Ovary (tissue), 3 donors: ENCODE data around the gene CHST12.

Source experiments
- EP300 ChIP-seq: sonication (generic); formaldehyde crosslinking; IDR thresholded peaks from one replicate; pipeline ENCODE4 v1.6.1; 2017; ENCODE audit warnings: antibody characterized with exemption
- POLR2A ChIP-seq: fragments of 450-650 bp; IDR thresholded peaks from one replicate; pipeline ENCODE4 v1.6.1; 2017; ENCODE audit warnings: antibody characterized with exemption, mild to moderate bottlenecking, moderate library complexity
- TF ChIP-seq, protein P1 (sequence below), 3 donors: fragments of 450-650 bp in 2 of 3; fragments of 200-600 bp in 1 of 3; IDR thresholded peaks; one replicate each; pipeline versions ENCODE4 v1.5.1 to v1.8.0; 2016 to 2022; ENCODE audit warnings: antibody characterized with exemption in 3 of 3, mild to moderate bottlenecking in 1 of 3
- donor health status: DM: no; HTN: no; CAD: no.

DNA sequence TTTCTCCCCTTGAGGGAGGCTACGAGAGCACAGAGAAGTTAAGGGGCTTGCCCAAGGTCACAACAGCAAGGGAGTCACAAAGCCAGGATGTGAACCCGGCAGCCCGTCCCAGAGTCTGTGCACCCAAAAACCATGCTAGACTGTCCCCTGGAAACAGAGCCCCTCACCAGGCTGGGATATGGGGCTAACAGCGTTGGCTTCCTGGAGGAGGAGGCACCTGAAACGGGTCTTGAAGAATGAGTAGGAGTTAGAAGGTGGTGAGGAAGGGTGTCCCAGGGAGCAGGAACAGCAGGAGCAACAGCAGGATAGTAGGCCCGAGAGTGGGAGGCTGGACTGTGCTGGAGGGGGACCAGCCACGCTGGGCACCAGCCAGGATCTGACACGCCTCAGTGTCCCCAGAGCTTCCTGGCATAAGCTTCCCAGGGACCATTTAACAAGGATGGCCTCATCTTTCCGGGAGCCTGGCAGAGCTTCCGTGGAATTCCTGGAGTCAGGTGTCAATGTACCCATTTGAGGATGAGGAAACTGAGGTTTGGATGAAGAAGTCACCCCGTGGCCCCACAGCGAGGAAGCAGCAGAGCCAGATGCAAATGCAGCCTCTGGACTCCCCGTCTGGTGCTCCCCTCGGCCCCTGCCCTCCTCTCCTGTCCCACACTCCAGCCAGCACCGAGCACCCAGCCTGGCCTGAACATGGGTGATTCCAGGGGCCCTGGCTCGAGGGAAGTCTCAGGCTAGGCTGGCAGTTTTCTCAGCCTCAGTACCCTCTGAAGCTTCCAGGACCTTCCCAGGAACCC is 76.1 kb downstream of the CHST12 start:
- TF ChIP-seq, protein P1, sequence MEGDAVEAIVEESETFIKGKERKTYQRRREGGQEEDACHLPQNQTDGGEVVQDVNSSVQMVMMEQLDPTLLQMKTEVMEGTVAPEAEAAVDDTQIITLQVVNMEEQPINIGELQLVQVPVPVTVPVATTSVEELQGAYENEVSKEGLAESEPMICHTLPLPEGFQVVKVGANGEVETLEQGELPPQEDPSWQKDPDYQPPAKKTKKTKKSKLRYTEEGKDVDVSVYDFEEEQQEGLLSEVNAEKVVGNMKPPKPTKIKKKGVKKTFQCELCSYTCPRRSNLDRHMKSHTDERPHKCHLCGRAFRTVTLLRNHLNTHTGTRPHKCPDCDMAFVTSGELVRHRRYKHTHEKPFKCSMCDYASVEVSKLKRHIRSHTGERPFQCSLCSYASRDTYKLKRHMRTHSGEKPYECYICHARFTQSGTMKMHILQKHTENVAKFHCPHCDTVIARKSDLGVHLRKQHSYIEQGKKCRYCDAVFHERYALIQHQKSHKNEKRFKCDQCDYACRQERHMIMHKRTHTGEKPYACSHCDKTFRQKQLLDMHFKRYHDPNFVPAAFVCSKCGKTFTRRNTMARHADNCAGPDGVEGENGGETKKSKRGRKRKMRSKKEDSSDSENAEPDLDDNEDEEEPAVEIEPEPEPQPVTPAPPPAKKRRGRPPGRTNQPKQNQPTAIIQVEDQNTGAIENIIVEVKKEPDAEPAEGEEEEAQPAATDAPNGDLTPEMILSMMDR (IDR thresholded peaks at IDR 0.05), result no peak
- no peak for TF ChIP-seq POLR2A
- TF ChIP-seq EP300, result no peak
